HEK293T (cell line): ENCODE results near the gene KCNQ1.

Experiments used
- ARNT ChIP-seq: fragments of 450-650 bp; IDR thresholded peaks from 2 replicates; pipeline ENCODE4 v1.6.1; 2017; ENCODE audit warnings: mild to moderate bottlenecking
- CTBP1 ChIP-seq: fragments of 450-650 bp; IDR thresholded peaks from 2 replicates; pipeline ENCODE4 v1.6.1; 2016; ENCODE audit warnings: borderline replicate concordance
- L3MBTL2 ChIP-seq: fragments of 450-650 bp; conservative IDR thresholded peaks from 2 replicates; pipeline ENCODE4 v1.6.1; 2016; ENCODE audit warnings: mild to moderate bottlenecking
- NFRKB ChIP-seq: fragments of 450-650 bp; IDR thresholded peaks from 2 replicates; pipeline ENCODE4 v1.6.1; 2016; ENCODE audit warnings: mild to moderate bottlenecking, moderate library complexity
- SP1 ChIP-seq: fragments of 450-650 bp; IDR thresholded peaks from 2 replicates; pipeline ENCODE4 v1.6.1; 2017
- TARDBP ChIP-seq: fragments of 450-650 bp; IDR thresholded peaks from 2 replicates; pipeline ENCODE4 v1.6.1; 2016

DNA sequence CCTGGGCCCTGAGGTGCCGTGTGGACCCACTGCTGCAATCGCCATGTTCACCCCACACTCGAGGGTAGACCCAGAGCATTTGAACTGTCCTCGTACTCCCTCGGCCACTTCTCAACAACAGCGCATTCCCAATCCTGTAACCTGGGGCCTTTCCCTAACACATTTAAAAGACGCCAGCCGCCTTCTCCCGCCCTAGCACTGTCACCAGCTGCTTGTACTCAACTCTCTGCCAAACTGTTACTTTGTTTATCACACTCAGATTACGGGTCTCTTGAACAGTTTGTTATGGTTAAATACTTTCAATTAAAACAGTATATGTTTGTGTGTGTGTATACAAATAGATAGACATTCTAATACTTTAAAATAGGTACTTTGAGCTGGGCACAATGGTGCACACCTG, 420.1 kb downstream of the KCNQ1 start:
- TF ChIP-seq SP1: no peak
- no peak for TF ChIP-seq NFRKB
- TF ChIP-seq ARNT: no peak
- no peak for TF ChIP-seq TARDBP
- TF ChIP-seq CTBP1: no peak
- no peak for TF ChIP-seq L3MBTL2
